ENCODE measurements around the gene COL24A1.
"Not testable (repeated sequence)": the region's sequence is repeated elsewhere in the genome, so short reads cannot be mapped to it uniquely, and the experiment has no call there.

Gene COL24A1

GRCh38 chr1:85867189-85867588 lies 289.4 kb downstream of the COL24A1 start:
- no peak for DNase-seq

- DNase-seq, result no peak
Observed at GRCh38 chr1:85865213-85865612, 291.4 kb downstream of the COL24A1 start.

- no peak for DNase-seq
Observed at GRCh38 chr1:85864727-85865126, 291.8 kb downstream of the COL24A1 start.

DNA sequence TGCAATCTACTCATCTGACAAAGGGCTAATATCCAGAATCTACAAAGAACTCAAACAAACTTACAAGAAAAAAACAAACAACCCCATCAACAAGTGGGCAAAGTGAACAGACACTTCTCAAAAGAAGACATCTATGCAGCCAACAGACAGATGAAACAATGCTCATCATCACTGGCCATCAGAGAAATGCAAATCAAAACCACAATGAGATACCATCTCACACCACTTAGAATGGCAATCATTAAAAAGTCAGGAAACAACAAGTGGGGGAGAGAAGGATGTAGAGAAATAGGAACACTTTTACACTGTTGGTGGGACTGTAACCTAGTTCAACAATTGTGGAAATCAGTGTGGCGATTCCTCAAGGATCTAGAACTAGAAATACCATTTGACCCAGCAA lies 292.9 kb downstream of the COL24A1 start:
- not testable (repeated sequence) for DNase-seq

DNA sequence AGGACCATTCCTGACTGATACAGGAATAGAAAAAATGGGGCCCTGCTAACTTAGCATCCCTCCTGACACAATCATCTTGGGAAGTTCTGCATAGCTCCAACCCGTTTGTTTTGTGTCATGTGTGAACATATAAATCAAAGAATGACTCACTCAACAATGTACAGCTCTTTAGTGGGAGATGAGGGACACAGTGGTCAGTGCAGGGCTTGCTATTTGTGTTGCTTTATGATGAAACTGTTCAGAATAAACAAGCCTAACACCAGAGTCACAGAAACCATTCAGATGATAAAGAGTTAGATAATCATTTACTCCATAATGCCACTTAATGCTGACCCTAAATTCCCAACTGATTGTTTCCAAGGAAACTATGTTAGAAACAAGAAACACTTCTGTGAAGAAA lies 294.1 kb downstream of the COL24A1 start:
- DNase-seq, result no peak

GRCh38 chr1:85857991-85858390 lies 298.6 kb downstream of the COL24A1 start:
- DNase-seq, result no peak

DNA sequence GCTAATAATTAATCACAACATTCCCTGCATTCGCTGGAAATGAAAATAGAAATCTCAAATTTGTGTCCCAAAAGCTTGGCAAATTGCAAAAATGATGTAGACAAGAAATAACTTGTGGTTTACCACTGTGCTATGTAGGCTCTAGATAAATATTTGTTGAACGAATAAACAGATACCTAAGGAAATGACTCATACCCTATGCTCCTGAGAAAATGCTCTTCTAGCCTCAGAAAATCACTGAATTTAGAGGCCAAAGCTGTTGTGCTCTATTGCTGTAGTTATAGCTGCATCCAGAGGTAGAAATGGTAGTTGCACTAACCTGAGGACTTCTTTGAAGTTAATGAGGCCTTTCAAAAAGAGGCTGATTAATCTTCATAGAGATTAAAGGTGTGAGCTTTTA lies 306.3 kb downstream of the COL24A1 start:
- no peak for DNase-seq

- no peak for DNase-seq
Observed at GRCh38 chr1:85849660-85850059, 306.9 kb downstream of the COL24A1 start.

DNA sequence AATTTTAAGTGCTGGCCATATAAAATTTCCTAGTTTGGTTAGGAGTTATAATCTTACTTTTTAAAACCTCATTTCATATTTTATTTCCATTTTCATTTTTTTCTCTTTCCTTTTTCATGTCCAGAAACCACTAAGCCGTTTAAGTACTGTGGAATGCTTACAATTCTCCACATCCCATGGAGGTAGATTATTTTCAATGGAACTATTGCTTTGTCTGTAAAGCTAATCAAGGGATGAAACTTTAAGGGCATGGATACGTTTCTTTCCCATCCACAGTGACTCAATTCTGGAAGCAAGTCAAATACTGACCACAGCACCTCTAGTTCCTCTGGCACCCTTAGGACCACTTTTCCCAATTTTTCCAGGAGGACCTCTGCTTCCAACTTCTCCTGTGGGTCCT lies 309.2 kb downstream of the COL24A1 start:
- DNase-seq, result no peak

- no peak for DNase-seq
Observed at GRCh38 chr1:85846706-85847105, 309.9 kb downstream of the COL24A1 start.

GRCh38 chr1:85839459-85839858 lies 317.1 kb downstream of the COL24A1 start:
- no peak for DNase-seq

- no peak for DNase-seq
Observed at GRCh38 chr1:85838238-85838637, 318.3 kb downstream of the COL24A1 start.

GRCh38 chr1:85836736-85837135 lies 319.8 kb downstream of the COL24A1 start:
- DNase-seq, result no peak

DNA sequence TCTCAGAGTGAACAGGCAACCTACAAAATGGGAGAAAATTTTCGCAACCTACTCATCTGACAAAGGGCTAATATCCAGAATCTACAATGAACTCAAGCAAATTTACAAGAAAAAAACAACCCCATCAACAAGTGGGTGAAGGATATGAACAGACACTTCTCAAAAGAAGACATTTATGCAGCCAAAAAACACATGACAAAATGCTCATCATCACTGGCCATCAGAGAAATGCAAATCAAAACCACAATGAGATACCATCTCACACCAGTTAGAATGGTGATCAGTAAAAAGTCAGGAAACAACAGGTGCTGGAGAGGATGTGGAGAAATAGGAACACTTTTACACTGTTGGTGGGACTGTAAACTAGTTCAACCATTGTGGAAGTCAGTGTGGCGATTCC lies 323.4 kb downstream of the COL24A1 start:
- DNase-seq, result not testable (repeated sequence)

- no peak for DNase-seq
Observed at GRCh38 chr1:85830837-85831236, 325.7 kb downstream of the COL24A1 start.

GRCh38 chr1:85824066-85824840 lies 332.3 kb downstream of the COL24A1 start:
- no peak for DNase-seq

DNA sequence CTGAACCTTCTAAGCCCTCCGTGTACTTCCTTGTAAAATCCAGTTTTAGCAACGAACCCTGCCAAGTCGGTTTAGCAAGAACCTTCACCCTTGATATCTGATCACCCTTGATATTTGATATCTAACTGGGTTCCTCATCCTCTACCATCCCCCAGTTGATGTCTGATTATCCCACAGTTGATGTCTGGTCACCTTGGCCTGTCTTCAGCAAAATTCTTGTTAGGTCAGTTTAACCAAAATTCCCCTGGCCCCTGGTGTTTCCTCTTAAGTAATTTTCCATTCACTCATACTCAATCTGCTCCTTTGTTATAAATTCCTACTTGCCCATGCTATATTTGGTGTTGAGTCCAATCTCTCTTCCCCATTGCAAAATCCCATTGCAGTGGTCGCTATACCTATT lies 333.9 kb downstream of the COL24A1 start:
- DNase-seq, result no peak

DNA sequence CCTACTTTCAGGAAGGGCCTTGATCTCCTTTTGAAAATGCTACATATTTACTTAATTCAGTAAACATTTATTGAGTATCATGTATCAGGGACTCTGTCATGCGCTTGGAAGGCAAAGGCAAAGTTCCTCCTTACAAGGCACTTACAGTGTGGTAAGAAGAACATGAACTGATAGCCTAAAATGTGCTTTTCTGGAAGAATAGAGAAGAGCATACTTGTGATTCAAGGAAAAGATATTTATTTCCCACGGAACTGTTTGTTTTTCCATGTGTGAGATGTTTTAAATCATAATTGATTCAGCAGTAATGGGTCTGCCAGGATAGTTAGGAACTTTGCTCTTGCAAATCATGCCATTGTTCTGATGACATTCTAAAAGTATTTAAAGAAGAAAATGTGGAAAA lies 338.2 kb downstream of the COL24A1 start:
- DNase-seq, result no peak

DNA sequence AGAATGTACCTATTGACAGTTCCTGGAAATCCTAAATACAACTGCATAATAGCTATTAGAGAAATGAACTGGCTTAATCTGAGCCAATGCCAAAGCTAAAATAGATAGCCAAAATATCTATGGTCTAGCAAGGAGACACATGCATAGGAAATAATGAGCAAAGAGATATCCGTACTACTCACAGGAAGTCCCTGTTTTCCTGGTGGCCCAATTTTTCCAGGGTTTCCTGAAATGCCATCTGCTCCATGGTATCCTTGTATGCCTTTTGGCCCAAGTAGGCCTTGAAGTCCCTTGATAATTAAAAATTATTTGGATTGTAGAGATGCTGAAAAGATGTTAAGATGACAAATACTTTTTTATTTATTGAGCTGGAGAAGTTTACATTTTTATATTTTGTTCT lies 340.0 kb downstream of the COL24A1 start:
- DNase-seq, result no peak

DNA sequence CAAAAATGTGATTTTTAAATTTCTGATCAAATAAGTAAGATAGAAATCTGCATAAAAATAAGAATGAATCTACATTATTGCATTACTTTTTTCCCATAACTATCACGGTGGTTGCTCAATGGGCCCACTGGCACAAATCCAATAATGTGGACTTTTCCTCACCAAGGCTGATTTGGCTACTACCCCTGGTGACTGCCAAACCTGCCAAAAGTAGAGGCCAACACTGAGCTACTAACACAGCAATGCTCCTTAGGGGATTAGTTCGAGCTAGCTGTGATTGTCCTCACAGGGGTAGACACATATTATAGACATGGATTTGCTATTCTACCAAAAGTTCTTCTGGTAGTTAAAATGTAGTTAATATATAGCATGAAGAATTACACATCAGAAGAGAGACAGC lies 340.7 kb downstream of the COL24A1 start:
- DNase-seq, result no peak

GRCh38 chr1:85806236-85806965 lies 350.2 kb downstream of the COL24A1 start:
- no peak for DNase-seq

DNA sequence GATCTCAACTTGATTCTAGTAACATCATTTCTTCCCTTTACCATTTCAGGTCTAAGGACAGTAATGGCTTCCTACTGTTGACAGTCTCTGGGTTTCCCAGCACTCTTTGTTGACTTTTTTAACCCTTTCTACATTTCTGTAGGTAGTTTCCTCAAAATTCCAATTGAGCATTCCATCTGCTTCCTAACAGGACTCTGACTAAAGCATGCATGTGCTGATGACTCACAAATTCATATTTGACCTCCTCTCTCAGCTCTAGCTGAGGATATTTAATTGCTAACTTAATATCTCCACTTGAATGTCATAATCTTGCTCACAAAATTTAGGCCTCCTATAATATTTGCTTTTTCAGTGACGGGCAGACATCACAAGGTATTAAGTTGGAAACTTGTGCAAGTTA lies 355.1 kb downstream of the COL24A1 start:
- no peak for DNase-seq

GRCh38 chr1:85799737-85800136 lies 356.8 kb downstream of the COL24A1 start:
- DNase-seq, result no peak

DNA sequence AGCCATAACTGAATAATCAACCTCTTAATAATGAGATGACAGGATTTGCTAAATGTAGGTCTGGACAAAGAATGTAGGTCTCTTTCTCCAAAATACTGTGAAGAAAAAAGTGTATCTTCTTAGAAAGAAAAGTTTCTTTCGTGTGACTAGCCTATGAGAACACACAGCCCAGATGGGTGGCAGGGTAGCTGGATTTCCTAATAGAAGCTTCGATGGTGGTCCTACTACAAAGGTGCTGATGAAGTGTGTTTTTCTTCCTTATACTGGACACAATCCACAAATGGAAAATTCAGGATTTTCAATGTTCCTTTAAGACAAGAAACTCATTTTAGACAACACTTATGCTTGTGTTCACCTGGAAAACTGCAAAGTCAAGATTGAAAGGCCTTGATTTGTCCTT lies 358.2 kb downstream of the COL24A1 start:
- DNase-seq, result no peak

GRCh38 chr1:85777021-85777420 lies 379.6 kb downstream of the COL24A1 start:
- DNase-seq, result not testable (repeated sequence)

Measured in activated CD8-positive, alpha-beta memory T cell treated with anti-CD3 and anti-CD28 coated beads, Interleukin-2, amount 50 U/mL, for 48 hours (primary cell).